ELR (cell line): ENCODE results near the gene OR52N1.

Experiments used
- DNase-seq: peaks from one replicate; pipeline ENCODE4 v3.0.0-alpha.2; 2015; ENCODE audit warnings: low read depth

Gene OR52N1

GRCh38 chr11:5791165-5791564 is at the start of gene OR52N1:
Gene OR52N1 (minus strand): TSS chr11:5791265. CDS start chr11:5788816, 2,449 bp downstream.
- DNase-seq = no peak

GRCh38 chr11:5837695-5838094 is 46.6 kb upstream of the OR52N1 start:
- no peak for DNase-seq

DNA sequence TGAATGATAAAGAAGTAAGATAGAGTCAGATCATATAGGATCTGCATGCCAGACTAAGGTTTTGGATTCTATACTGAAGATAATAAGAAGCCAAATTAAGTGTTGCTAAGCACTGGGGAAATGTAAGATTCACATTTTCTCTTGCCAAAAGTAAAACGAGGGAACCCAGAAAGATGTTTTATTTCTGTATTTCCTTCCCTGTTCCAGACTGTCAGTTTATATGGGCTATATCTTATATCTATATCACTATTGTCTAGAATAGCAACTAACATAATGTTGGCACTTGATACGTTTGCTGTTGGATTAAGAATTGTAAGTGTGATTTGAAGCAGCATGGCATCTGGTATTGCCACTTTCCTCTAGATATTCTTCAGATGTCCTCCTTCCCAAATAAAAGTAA is 42.4 kb upstream of the OR52N1 start:
- DNase-seq = no peak

DNA sequence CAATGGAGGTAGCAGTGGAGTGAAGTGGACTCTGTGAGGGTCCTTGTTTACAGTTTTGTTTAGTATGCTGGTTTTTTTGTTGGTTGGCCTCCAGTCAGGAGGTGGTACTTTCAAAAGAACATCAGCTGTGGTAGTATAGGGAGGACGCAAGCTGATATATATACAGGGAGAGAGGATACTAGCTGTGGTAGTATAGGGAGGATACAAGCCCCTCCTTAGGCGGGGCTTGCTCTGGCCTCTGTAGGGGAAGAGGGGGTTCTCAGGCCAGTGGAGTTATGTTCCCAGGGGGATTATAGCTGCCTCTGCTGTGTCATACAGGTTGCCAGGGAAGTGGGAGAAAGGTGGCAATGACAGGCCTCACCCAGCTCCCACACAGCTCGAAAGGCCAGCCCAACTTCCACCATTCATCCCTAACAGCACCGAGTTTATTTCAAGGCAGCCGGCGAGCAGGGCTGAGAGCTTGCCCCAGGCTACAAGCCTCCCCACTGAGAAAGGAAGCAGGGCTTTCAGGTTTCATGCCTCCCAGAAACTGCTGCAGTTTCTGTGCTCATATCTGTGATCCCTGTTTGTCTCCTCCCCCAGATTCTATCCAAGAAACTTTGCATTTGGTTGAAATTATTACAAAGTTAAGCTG is 40.2 kb upstream of the OR52N1 start:
- no peak for DNase-seq

- no peak for DNase-seq
Observed at GRCh38 chr11:5818245-5818886, 27.3 kb upstream of the OR52N1 start.

GRCh38 chr11:5815534-5815933 is 24.5 kb upstream of the OR52N1 start:
- no peak for DNase-seq

- no peak for DNase-seq
Observed at GRCh38 chr11:5809905-5810795, 19.1 kb upstream of the OR52N1 start.

DNA sequence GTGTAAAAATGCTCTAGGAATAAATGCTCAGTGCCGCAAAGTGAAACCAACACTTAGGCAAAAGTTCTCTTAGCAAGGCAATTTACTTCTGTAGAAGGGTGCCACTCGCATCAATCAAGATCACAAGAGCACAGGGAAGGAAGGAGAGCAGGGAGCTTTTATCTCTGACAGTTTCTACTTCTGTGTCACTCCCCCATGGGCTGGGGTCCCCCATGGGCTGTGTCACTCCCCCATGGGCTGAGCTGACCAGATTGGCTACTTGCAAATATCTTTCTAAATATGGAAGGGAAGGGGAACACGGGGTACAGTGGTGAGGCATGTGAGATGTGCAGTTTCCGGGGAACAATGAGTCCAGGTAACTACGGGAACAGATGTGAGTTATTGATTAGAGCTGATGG is 18.1 kb upstream of the OR52N1 start:
- DNase-seq = no peak

- peak; percentile 72 for DNase-seq
Observed at GRCh38 chr11:5808500-5809121, 17.5 kb upstream of the OR52N1 start, which contains the start of gene OR52N2. Gene OR52N2 (plus strand): TSS chr11:5808924. CDS start chr11:5820336, 11,412 bp downstream.

GRCh38 chr11:5807580-5807979 is 16.5 kb upstream of the OR52N1 start:
- DNase-seq = no peak

GRCh38 chr11:5803982-5804381 is 12.9 kb upstream of the OR52N1 start:
- DNase-seq = no peak

DNA sequence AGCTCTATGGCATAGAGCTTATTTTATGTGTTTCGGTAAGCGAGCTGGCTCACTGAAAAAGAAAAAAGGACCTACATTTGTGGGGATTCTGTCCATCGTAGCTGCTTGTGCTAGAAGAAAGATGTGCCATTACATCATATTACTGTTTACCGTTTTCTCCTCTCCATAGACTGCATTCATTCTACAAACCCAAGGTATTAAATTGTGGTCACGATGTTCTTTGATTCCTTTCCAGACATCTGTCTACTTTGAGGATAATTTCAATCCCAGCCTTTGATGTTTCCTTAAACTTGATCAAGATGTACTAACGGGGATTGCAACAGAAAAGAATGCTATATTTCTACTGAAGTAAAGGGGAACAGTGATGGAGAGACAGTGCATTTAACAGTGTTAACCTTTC is 5.5 kb upstream of the OR52N1 start:
- no peak for DNase-seq

DNA sequence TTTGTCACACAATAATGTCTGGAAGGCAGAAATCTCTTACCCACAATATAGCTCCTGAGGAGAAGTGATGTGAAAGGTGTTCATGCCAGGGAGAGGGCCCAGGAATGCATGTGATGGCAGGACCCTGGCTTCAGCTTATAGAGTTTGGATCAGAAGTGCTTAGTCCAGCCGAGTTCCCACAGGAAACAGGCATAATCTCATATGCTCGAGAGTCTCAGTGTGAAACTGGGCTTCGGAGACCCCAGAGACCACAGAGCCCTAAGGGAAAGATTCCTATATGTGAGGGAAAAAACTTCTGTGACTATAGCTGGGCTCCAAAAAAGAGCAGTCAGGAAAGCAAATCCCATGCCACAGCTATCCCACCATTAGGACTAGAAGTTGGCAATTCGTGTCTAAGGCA is 7.8 kb downstream of the OR52N1 start, which contains the start of gene OR52N5:
TSS of gene OR52N5 (minus strand) at position 101 of the 400 bp plus-strand sequence. CDS start 4,721 bp downstream, outside the sequence.
- DNase-seq = no peak

GRCh38 chr11:5767056-5767455 is 24.0 kb downstream of the OR52N1 start:
- no peak for DNase-seq

GRCh38 chr11:5753943-5754342 is 37.1 kb downstream of the OR52N1 start, which contains the start of gene OR52N4:
Gene OR52N4 (plus strand): TSS chr11:5754243. CDS start chr11:5754741, 498 bp downstream.
- DNase-seq = no peak

DNA sequence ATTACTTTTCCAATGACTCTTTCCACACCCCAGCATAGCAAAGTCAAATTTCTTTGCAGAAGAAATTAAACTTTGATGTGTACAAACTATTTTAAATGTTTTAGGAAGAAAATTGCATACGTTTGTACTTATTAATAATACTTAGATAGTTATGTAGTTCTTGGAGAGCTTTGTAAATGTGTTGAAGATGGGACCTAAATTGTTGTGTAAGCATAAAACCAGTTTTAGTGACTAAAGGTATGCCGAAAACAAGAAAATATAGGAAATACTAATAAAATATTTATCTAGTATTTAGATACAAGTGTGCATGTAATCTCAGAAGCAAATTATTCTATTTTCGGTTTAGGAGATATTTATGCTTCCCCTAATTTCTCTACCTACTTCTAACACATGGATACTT is 41.2 kb downstream of the OR52N1 start:
- DNase-seq = no peak

DNA sequence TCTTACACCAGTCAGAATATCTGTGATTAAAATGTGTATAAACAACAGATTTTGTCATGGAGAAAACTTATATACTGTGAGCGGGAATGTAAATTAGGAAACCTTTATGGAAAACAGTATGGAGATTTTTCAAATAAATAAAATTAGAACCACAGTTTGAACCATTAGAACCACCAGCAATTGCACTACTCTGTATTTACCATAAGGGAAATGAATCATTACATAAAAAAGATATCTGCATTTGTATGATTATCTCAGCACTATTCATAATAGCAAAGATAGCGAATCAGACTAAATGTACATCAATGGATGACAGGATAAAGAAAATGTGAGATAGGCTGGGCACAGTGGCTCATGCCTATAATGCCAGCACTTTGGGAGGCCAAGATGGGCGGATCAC is 44.5 kb downstream of the OR52N1 start:
- DNase-seq = no peak

GRCh38 chr11:5738431-5738830 is 52.6 kb downstream of the OR52N1 start:
- DNase-seq = no peak

DNA sequence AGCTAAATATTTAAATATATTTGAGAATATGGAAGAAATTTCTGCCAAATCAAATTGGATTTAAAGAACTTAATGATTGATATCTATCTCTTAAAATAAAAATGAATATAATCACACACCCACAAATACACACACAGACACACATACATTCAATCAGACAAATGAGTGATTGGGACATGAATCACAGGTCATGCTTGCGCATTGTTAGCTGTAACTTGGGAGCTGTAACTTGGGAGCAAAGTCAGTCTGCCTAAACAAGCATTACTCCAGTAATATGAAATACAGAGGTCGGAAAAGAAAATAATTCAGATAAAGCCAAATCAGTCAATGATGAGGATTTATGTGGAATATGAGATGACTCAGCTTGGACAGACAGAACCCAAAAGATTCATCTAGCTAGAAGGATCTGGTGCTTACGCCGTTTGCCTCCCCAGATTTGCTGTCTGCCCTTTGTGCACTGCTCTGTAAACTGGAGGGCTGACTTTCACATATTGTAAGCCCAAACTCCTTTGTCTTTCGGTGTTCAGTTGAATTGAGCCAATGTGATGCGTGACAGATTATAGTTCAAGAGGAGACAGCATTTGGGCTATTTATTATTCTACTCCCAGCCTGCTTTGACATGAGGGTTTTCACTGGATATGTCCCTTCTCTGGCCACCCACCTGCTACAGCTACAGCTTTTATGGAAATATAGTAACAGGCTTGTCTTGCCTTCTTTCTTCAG is 53.2 kb downstream of the OR52N1 start:
- no peak for DNase-seq

- DNase-seq = no peak
Observed at GRCh38 chr11:5737091-5737490, 54.0 kb downstream of the OR52N1 start.
